Retina (tissue), 1 donor: ENCODE measurements around the gene GLIS2.
"Not testable (repeated sequence)": the region's sequence is repeated elsewhere in the genome, so short reads cannot be mapped to it uniquely, and the experiment has no call there.

Experiments
- DNase-seq: peaks from one replicate; pipeline ENCODE4 v3.0.0-alpha.2; 2016

The GLIS2 gene

GRCh38 chr16:4321286-4322120 is 5.6 kb downstream of the GLIS2 start:
- DNase-seq = no peak

GRCh38 chr16:4322121-4323052 is 6.5 kb downstream of the GLIS2 start:
- no peak for DNase-seq

GRCh38 chr16:4323071-4323844 is 7.4 kb downstream of the GLIS2 start:
- no peak for DNase-seq

- DNase-seq = peak; percentile 55
These were observed 8.1 kb downstream of the GLIS2 start for GRCh38 chr16:4323845-4324488.

- no peak for DNase-seq
These were observed 8.8 kb downstream of the GLIS2 start for GRCh38 chr16:4324492-4325252.

- no peak for DNase-seq
These were observed 9.4 kb downstream of the GLIS2 start for GRCh38 chr16:4325253-4325758.

- DNase-seq = no peak
These were observed 11.6 kb downstream of the GLIS2 start for GRCh38 chr16:4327386-4328045.

- DNase-seq = peak; percentile 89
These were observed 12.3 kb downstream of the GLIS2 start for GRCh38 chr16:4328046-4328781.

- DNase-seq = no peak
These were observed 13.2 kb downstream of the GLIS2 start for GRCh38 chr16:4328782-4329775.

- DNase-seq = peak; percentile 84
These were observed 14.5 kb downstream of the GLIS2 start for GRCh38 chr16:4330277-4330874.

- DNase-seq = no peak
These were observed 16.2 kb downstream of the GLIS2 start for GRCh38 chr16:4332083-4332482.

- no peak for DNase-seq
These were observed 16.9 kb downstream of the GLIS2 start for GRCh38 chr16:4332623-4333307.

GRCh38 chr16:4333308-4333638 is 17.4 kb downstream of the GLIS2 start:
- DNase-seq = no peak

- DNase-seq = not testable (repeated sequence)
These were observed 17.8 kb downstream of the GLIS2 start for GRCh38 chr16:4333714-4334113.

- no peak for DNase-seq
These were observed 19.0 kb downstream of the GLIS2 start for GRCh38 chr16:4334724-4335495.

GRCh38 chr16:4336701-4337539 is 21.1 kb downstream of the GLIS2 start:
- no peak for DNase-seq
